ENCODE data around the gene SLC15A3. TPM values are rescaled to one million over a fixed set of nuclear protein-coding genes. Genes with fewer than 3 reads are reported as not detected.

SLC15A3 gene
- total RNA-seq, 4 donors from 2014 or later, result 8.1 to 18.9 (median 12.6) TPM

DNA sequence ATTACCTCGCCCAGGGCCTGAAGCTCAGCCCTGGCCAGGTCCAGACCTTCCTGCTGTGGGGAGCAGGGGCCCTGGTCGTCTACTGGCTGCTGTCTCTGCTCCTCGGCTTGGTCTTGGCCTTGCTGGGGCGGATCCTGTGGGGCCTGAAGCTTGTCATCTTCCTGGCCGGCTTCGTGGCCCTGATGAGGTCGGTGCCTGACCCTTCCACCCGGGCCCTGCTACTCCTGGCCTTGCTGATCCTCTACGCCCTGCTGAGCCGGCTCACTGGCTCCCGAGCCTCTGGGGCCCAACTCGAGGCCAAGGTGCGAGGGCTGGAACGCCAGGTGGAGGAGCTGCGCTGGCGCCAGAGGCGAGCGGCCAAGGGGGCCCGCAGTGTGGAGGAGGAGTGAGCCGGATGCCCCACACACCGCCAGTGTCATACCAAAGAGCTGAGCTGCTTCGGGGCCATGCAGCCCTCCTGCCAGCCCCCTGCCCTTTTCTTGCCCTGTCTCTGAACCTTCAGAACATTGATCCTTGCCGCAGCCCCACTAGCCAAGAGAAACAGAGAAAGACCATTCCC is 30.1 kb downstream of the SLC15A3 start:
- Histone ChIP-seq H3K4me3 (no peak overlapping the region), H3K9me3 (no peaks in the 10 kb centered on the region), H3K27ac (no peak overlapping the region), H3K4me1 (peaks cover 16 to 23% (median 19%) of the 10 kb centered on the region in 4 donors), H3K27me3 (peaks cover 22% of the 10 kb centered on the region), H3K36me3 (peaks cover 0 to 29% (median 13%) of the 10 kb centered on the region in 4 donors)
- DNase-seq, result no peak
- in situ Hi-C loops (cut with MboI; ENCODE audit: low pct_ligation_motif_present in 1 of 4, low pct_unique_long_range_greater_than_20kb in 1 of 4, low sequenced_read_pairs in 3 of 4), result no loop called here
- 87 to 100% methylated on average over 1 to 22 of the region's 23 CpGs for WGBS, 2 donors (ENCODE audit: low coverage in 1 of 2)
- TF ChIP-seq EP300 (IDR thresholded peaks at IDR 0.05; ENCODE audit: low read depth) (no peak), POLR2A (IDR thresholded peaks at IDR 0.05) (no peak), POLR2AphosphoS5 (IDR thresholded peaks at IDR 0.05) (no peak)
- TF ChIP-seq, protein P1, sequence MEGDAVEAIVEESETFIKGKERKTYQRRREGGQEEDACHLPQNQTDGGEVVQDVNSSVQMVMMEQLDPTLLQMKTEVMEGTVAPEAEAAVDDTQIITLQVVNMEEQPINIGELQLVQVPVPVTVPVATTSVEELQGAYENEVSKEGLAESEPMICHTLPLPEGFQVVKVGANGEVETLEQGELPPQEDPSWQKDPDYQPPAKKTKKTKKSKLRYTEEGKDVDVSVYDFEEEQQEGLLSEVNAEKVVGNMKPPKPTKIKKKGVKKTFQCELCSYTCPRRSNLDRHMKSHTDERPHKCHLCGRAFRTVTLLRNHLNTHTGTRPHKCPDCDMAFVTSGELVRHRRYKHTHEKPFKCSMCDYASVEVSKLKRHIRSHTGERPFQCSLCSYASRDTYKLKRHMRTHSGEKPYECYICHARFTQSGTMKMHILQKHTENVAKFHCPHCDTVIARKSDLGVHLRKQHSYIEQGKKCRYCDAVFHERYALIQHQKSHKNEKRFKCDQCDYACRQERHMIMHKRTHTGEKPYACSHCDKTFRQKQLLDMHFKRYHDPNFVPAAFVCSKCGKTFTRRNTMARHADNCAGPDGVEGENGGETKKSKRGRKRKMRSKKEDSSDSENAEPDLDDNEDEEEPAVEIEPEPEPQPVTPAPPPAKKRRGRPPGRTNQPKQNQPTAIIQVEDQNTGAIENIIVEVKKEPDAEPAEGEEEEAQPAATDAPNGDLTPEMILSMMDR (IDR thresholded peaks at IDR 0.05), result no peak
- intact Hi-C loops (cut with DNase I; ENCODE audit: low total_unique reads), result no loop called here

DNA sequence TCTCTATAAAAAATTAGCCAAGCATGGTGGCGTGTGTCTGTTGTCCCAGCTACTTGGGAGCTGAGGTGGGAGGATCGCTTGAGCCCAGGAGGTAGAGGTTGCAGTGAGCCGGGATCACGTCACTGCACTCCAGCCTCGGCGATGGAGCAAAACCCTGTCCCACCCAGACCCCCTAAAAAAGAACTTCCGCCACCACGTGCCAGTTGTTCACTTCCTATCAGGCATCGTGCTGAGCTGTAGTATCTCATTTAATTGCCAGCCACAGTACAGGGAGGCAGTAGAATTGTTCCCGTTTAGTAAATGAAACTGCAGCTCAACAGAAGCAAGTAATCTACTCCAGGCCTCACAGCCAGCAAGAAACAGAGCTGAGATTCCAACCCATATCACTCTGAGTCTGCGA is 30.7 kb downstream of the SLC15A3 start:
- DNase-seq, result no peak
- no peak overlapping the region for H3K27ac ChIP-seq
- TF ChIP-seq, protein P1 (IDR thresholded peaks at IDR 0.05), result no peak
- TF ChIP-seq POLR2AphosphoS5 (IDR thresholded peaks at IDR 0.05), result no peak
- TF ChIP-seq EP300 (IDR thresholded peaks at IDR 0.05; ENCODE audit: low read depth), result no peak
- no peak for TF ChIP-seq POLR2A (IDR thresholded peaks at IDR 0.05)
- H3K9me3 ChIP-seq, result no peaks in the 10 kb centered on the region
- 95 to 100% methylated on average over 2 to 11 of the region's 11 CpGs for WGBS, 2 donors (ENCODE audit: low coverage in 1 of 2)
- H3K27me3 ChIP-seq, result peaks cover 18% of the 10 kb centered on the region
- intact Hi-C loops (cut with DNase I; ENCODE audit: low total_unique reads), result no loop called here
- no peak overlapping the region for H3K4me3 ChIP-seq
- H3K4me1 ChIP-seq, result peaks cover 16 to 29% (median 19%) of the 10 kb centered on the region in 4 donors
- peaks cover 0 to 29% (median 13%) of the 10 kb centered on the region in 4 donors for H3K36me3 ChIP-seq
- in situ Hi-C loops (cut with MboI; ENCODE audit: low pct_ligation_motif_present in 1 of 4, low pct_unique_long_range_greater_than_20kb in 1 of 4, low sequenced_read_pairs in 3 of 4), result no loop called here

DNA sequence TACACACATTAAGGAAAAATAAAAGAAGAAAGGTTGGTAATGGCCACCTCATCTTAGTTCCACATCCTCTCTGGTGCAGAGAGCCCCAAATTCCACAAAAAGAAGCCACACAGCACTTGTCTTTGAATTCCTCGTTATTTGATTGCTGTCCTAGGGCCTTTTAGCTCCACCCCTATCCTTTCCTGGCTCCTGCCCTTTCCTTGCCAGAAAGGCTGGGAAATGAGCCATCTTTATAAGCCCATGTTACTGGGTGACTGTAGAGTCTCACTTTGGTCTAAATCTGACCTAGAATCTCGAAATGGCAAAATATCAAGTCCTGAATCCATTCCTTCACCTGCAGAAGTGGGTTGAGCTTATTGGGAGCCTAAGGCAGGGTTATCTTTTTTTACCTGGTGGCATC is 32.0 kb downstream of the SLC15A3 start:
- peaks cover 0 to 29% (median 13%) of the 10 kb centered on the region in 4 donors for H3K36me3 ChIP-seq
- H3K4me3 ChIP-seq, result no peak overlapping the region
- intact Hi-C loops (cut with DNase I; ENCODE audit: low total_unique reads), result no loop called here
- no peaks in the 10 kb centered on the region for H3K9me3 ChIP-seq
- H3K27me3 ChIP-seq, result peaks cover 11% of the 10 kb centered on the region
- in situ Hi-C loops (cut with MboI; ENCODE audit: low pct_ligation_motif_present in 1 of 4, low pct_unique_long_range_greater_than_20kb in 1 of 4, low sequenced_read_pairs in 3 of 4), result no loop called here
- no peak overlapping the region for H3K27ac ChIP-seq
- no peak for DNase-seq
- peaks cover 14 to 40% (median 21%) of the 10 kb centered on the region in 4 donors for H3K4me1 ChIP-seq
- 40 to 71% methylated on average over 1 to 2 of the region's 2 CpGs for WGBS, 2 donors (ENCODE audit: low coverage in 1 of 2)
- no peak for TF ChIP-seq POLR2A (IDR thresholded peaks at IDR 0.05)
- TF ChIP-seq, protein P1 (IDR thresholded peaks at IDR 0.05), result no peak
- no peak for TF ChIP-seq EP300 (IDR thresholded peaks at IDR 0.05; ENCODE audit: low read depth)
- no peak for TF ChIP-seq POLR2AphosphoS5 (IDR thresholded peaks at IDR 0.05)

DNA sequence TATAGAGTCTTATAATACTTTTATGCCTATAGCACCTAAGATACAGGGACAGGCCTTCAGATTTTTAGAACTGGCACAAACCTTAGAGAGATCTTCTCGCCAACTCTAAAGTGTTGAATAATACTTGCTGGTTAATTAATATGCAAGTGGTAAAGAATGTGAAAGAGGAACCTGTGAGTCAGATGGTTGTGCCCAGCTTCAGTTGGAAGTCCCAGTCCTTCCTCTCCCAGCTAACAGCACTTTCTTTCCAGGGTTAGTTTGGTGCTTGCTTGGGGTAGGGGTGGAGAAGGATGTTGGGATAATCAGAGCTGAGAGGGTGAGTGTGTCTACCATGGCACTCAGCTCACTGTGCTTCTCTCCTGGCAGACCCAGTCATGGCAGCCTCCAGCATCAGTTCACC is 32.7 kb downstream of the SLC15A3 start:
- in situ Hi-C loops (cut with MboI; ENCODE audit: low pct_ligation_motif_present in 1 of 4, low pct_unique_long_range_greater_than_20kb in 1 of 4, low sequenced_read_pairs in 3 of 4), result no loop called here
- intact Hi-C loops (cut with DNase I; ENCODE audit: low total_unique reads), result no loop called here
- peaks cover 0 to 29% (median 13%) of the 10 kb centered on the region in 4 donors for H3K36me3 ChIP-seq
- no peak for DNase-seq
- H3K4me3 ChIP-seq, result no peak overlapping the region
- peaks cover 10 to 37% (median 20%) of the 10 kb centered on the region in 4 donors for H3K4me1 ChIP-seq
- TF ChIP-seq POLR2AphosphoS5 (IDR thresholded peaks at IDR 0.05) (no peak), EP300 (IDR thresholded peaks at IDR 0.05; ENCODE audit: low read depth) (no peak), POLR2A (IDR thresholded peaks at IDR 0.05) (no peak)
- TF ChIP-seq, protein P1 (IDR thresholded peaks at IDR 0.05), result no peak
- H3K27ac ChIP-seq, result no peak overlapping the region
- peaks cover 5% of the 10 kb centered on the region for H3K27me3 ChIP-seq
- 85 to 100% methylated on average over 1 of the region's 1 CpG for WGBS, 2 donors (ENCODE audit: low coverage in 1 of 2)
- no peaks in the 10 kb centered on the region for H3K9me3 ChIP-seq
